Measurements from ENCODE around the gene OPRL1.

GRCh38 chr20:64115171-64115911 is 35.5 kb downstream of the OPRL1 start:
- TF ChIP-seq, protein P1, sequence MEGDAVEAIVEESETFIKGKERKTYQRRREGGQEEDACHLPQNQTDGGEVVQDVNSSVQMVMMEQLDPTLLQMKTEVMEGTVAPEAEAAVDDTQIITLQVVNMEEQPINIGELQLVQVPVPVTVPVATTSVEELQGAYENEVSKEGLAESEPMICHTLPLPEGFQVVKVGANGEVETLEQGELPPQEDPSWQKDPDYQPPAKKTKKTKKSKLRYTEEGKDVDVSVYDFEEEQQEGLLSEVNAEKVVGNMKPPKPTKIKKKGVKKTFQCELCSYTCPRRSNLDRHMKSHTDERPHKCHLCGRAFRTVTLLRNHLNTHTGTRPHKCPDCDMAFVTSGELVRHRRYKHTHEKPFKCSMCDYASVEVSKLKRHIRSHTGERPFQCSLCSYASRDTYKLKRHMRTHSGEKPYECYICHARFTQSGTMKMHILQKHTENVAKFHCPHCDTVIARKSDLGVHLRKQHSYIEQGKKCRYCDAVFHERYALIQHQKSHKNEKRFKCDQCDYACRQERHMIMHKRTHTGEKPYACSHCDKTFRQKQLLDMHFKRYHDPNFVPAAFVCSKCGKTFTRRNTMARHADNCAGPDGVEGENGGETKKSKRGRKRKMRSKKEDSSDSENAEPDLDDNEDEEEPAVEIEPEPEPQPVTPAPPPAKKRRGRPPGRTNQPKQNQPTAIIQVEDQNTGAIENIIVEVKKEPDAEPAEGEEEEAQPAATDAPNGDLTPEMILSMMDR (IDR thresholded peaks at IDR 0.05): no peak
- no peak for TF ChIP-seq POLR2A (IDR thresholded peaks at IDR 0.05)
- TF ChIP-seq POLR2AphosphoS5 (IDR thresholded peaks at IDR 0.05): no peak
